AG09319 (cell line): ENCODE measurements around the gene MMP2.

Experiments
- DNase-seq: peaks from one replicate; pipeline ENCODE4 v3.0.0-alpha.2; 2010; ENCODE audit warnings: low read depth; ENCODE audit errors: extremely low read depth
- CTCF ChIP-seq: IDR thresholded peaks from 2 replicates; pipeline ENCODE4 v1.5.1; 2011; ENCODE audit warnings: low read depth, mild to moderate bottlenecking, inconsistent platforms, low read length, moderate library complexity

Gene MMP2

GRCh38 chr16:55521792-55522191, 42.8 kb downstream of the MMP2 start:
- DNase-seq, result no peak
- no peak for TF ChIP-seq CTCF

- no peak for DNase-seq
- no peak for TF ChIP-seq CTCF
These were observed 47.4 kb downstream of the MMP2 start for GRCh38 chr16:55526441-55526840.

- TF ChIP-seq CTCF, result no peak
- DNase-seq, result no peak
These were observed 48.9 kb downstream of the MMP2 start for GRCh38 chr16:55527885-55528284.

GRCh38 chr16:55529018-55529417, 50.0 kb downstream of the MMP2 start:
- DNase-seq, result no peak
- TF ChIP-seq CTCF, result no peak

GRCh38 chr16:55530316-55530856, 51.4 kb downstream of the MMP2 start:
- no peak for TF ChIP-seq CTCF
- no peak for DNase-seq

- DNase-seq, result no peak
- TF ChIP-seq CTCF, result no peak
These were observed 53.2 kb downstream of the MMP2 start for GRCh38 chr16:55532227-55532626.

- no peak for DNase-seq
- no peak for TF ChIP-seq CTCF
These were observed 55.8 kb downstream of the MMP2 start for GRCh38 chr16:55534756-55535155.
